GM19099 (cell line): Measurements from ENCODE around the gene METTL27.

ENCODE experiments used
- POLR2A ChIP-seq: IDR thresholded peaks from 3 replicates; pipeline ENCODE4 v1.6.1; 2011; ENCODE audit warnings: low read depth; ENCODE audit not compliant: insufficient read length; ENCODE audit errors: extremely low read depth

Gene METTL27

GRCh38 chr7:73812996-73813395 lies 29.3 kb downstream of the METTL27 start:
- TF ChIP-seq POLR2A = no peak

GRCh38 chr7:73811760-73812168 lies 30.6 kb downstream of the METTL27 start:
- no peak for TF ChIP-seq POLR2A

GRCh38 chr7:73810998-73811360 lies 31.3 kb downstream of the METTL27 start:
- TF ChIP-seq POLR2A = no peak

GRCh38 chr7:73809467-73809951 lies 32.8 kb downstream of the METTL27 start:
- no peak for TF ChIP-seq POLR2A

GRCh38 chr7:73802459-73802858 lies 39.9 kb downstream of the METTL27 start:
- TF ChIP-seq POLR2A = no peak

GRCh38 chr7:73801577-73801976 lies 40.7 kb downstream of the METTL27 start:
- TF ChIP-seq POLR2A = no peak

- TF ChIP-seq POLR2A = no peak
These were observed 42.8 kb downstream of the METTL27 start for GRCh38 chr7:73799282-73800141.

- no peak for TF ChIP-seq POLR2A
These were observed 53.3 kb downstream of the METTL27 start for GRCh38 chr7:73789051-73789450.

GRCh38 chr7:73786588-73786987 lies 55.7 kb downstream of the METTL27 start:
- TF ChIP-seq POLR2A = no peak
